WTC11 (cell line): ENCODE measurements around the gene RAI1. TPM values are rescaled to one million over a fixed set of nuclear protein-coding genes. Genes with fewer than 3 reads are reported as not detected.

ENCODE experiments used
- ATAC-seq: fragments of 200-7000 bp; cut with Tn5 transposase; 2 replicates; pipeline ENCODE4 v1.10.0; 2021; ENCODE audit warnings: mild to moderate bottlenecking, moderate library complexity
- CTCF ChIA-PET: fragments of 300-600 bp; sonication (Branson Sonifier 250); formaldehyde crosslinking; loops from one replicate; lab custom pipeline; 2021; ENCODE audit warnings: antibody characterized with exemption; lab: Charles Lee
- POLR2A ChIA-PET: fragments of 350-600 bp; sonication (Branson Sonifier 250); formaldehyde crosslinking; loops from one replicate; lab custom pipeline; 2021; ENCODE audit warnings: antibody characterized with exemption; lab: Charles Lee
- DNase-seq: peaks from one replicate; pipeline ENCODE4 v3.0.0; 2021; ENCODE audit warnings: low spot score
- H3K27ac Mint-ChIP-seq: 2 replicates; pipeline ENCODE4 v1.8.0; 2021; ENCODE audit warnings: mixed read lengths
- H3K27me3 Mint-ChIP-seq: 2 replicates; pipeline ENCODE4 v1.8.0; 2021; ENCODE audit warnings: low read depth, mild to moderate bottlenecking, moderate library complexity, mixed read lengths
- H3K36me3 Mint-ChIP-seq: 2 replicates; pipeline ENCODE4 v1.8.0; 2021; ENCODE audit warnings: mixed read lengths
- H3K4me1 Mint-ChIP-seq: 2 replicates; pipeline ENCODE4 v1.8.0; 2022; ENCODE audit warnings: mixed read lengths
- H3K4me3 Mint-ChIP-seq: 2 replicates; pipeline ENCODE4 v1.8.0; 2021; ENCODE audit warnings: mild to moderate bottlenecking, moderate library complexity, mixed read lengths
- H3K9me3 Mint-ChIP-seq: 2 replicates; pipeline ENCODE4 v1.8.0; 2021; ENCODE audit warnings: mixed read lengths
- ARID4B ChIP-seq: sonication (generic); formaldehyde crosslinking; IDR thresholded peaks from 2 replicates; pipeline ENCODE4 v1.8.0; 2023; ENCODE audit warnings: missing genetic modification reagents, mild to moderate bottlenecking, borderline replicate concordance
- ATF2 ChIP-seq: sonication (generic); formaldehyde crosslinking; IDR thresholded peaks from 2 replicates; pipeline ENCODE4 v1.8.1; 2022; ENCODE audit warnings: low read depth, missing genetic modification reagents, borderline replicate concordance
- E2F5 ChIP-seq: sonication (generic); formaldehyde crosslinking; IDR thresholded peaks from 2 replicates; pipeline ENCODE4 v1.8.1; 2022; ENCODE audit warnings: mild to moderate bottlenecking, moderate library complexity, missing genetic modification reagents
- ESRRA ChIP-seq: sonication (generic); formaldehyde crosslinking; IDR thresholded peaks from 2 replicates; pipeline ENCODE4 v1.8.1; 2022; ENCODE audit warnings: mild to moderate bottlenecking, missing genetic modification reagents, borderline replicate concordance
- ETV6 ChIP-seq: sonication (generic); formaldehyde crosslinking; IDR thresholded peaks from 2 replicates; pipeline ENCODE4 v1.8.1; 2022; ENCODE audit warnings: mild to moderate bottlenecking, missing genetic modification reagents
- FOXK1 ChIP-seq: sonication (generic); formaldehyde crosslinking; IDR thresholded peaks from 2 replicates; pipeline ENCODE4 v1.8.0; 2022; ENCODE audit warnings: mild to moderate bottlenecking, moderate library complexity, missing genetic modification reagents
- FOXP1 ChIP-seq: sonication (generic); formaldehyde crosslinking; IDR thresholded peaks from 2 replicates; pipeline ENCODE4 v1.8.0; 2022; ENCODE audit warnings: missing genetic modification reagents, mild to moderate bottlenecking, moderate library complexity, borderline replicate concordance
- HMGA2 ChIP-seq: fragments of 250-450 bp; sonication (Bioruptor Pico); IDR thresholded peaks from 2 replicates; pipeline ENCODE4 v1.4.0; 2021; ENCODE audit warnings: mild to moderate bottlenecking, moderate library complexity
- HMGXB4 ChIP-seq: sonication (generic); formaldehyde crosslinking; IDR thresholded peaks from 2 replicates; pipeline ENCODE4 v1.8.1; 2023; ENCODE audit warnings: mild to moderate bottlenecking, moderate library complexity, missing genetic modification reagents
- NFATC4 ChIP-seq: fragments of 250-450 bp; sonication (Bioruptor Pico); IDR thresholded peaks from 2 replicates; pipeline ENCODE4 v1.9.0; 2021; ENCODE audit warnings: mild to moderate bottlenecking
- STAT6 ChIP-seq: sonication (generic); formaldehyde crosslinking; conservative IDR thresholded peaks from 2 replicates; pipeline ENCODE4 v1.8.1; 2023; ENCODE audit warnings: mild to moderate bottlenecking, low read depth, missing genetic modification reagents, moderate library complexity
- ZNF532 ChIP-seq: fragments of 250-450 bp; sonication (Bioruptor Pico); IDR thresholded peaks from 2 replicates; pipeline ENCODE4 v1.9.0; 2021; ENCODE audit warnings: mild to moderate bottlenecking, borderline replicate concordance
- total RNA-seq: library from RNA; stranded (reverse); gene quantifications from 3 replicates; pipeline ENCODE4 v1.2.3, GENCODE V29; 2021

Gene RAI1
- total RNA-seq, 1 experiment from 2014 or later, result 12.7 TPM

GRCh38 chr17:17700251-17700969, 19.2 kb downstream of the RAI1 start (continued):
- TF ChIP-seq ETV6 (CRISPR knock-in tag) (peak; percentile 93), NFATC4 (CRISPR knock-in tag) (no peak), ARID4B (0 out of 2 replicates have a peak, but pooled peaks have one; percentile 26), STAT6 (CRISPR knock-in tag) (peak; percentile 60; the same call in 1 of the 2 replicates), FOXK1 (peak; percentile 64), HMGA2 (CRISPR knock-in tag) (no peak), E2F5 (CRISPR knock-in tag) (peak; percentile 98), FOXP1 (peak; percentile 51; the same call in 1 of the 2 replicates), ZNF532 (CRISPR knock-in tag) (no peak)
- TF ChIP-seq, all 79 proteins: peak for 20

- POLR2A ChIA-PET, result no interaction called here
- Mint-ChIP-seq H3K27ac (no peak overlapping the region), H3K9me3 (no peaks in the 10 kb centered on the region)
- DNase-seq (no peak), ATAC-seq (no peak)
- TF ChIP-seq ATF2 (CRISPR knock-in tag) (no peak), ESRRA (CRISPR knock-in tag) (no peak), HMGXB4 (CRISPR knock-in tag) (no peak)
- TF ChIP-seq, all 79 proteins: peak for 0
- Mint-ChIP-seq H3K27me3 (peaks cover 99% of the 10 kb centered on the region), H3K36me3 (no peaks in the 10 kb centered on the region), H3K4me1 (peaks cover 59% of the 10 kb centered on the region), H3K4me3 (peak overlapping the region; percentile 57)
- CTCF ChIA-PET, result interaction anchor here (1.4 to 2.8 kb wide), 3 partner anchors 13 to 204 kb away, joined by 5 to 18 read pairs (median 7); partner anchors contain the start of gene RAI1
Measured at GRCh38 chr17:17701112-17701511, 19.9 kb downstream of the RAI1 start.
